ENCODE measurements around the gene CAMK2A. TPM values are rescaled to one million over a fixed set of nuclear protein-coding genes. Genes with fewer than 3 reads are reported as not detected.
A peak's percentile ranks its signal among the peaks of the same experiment; 100 is the strongest.

Gene CAMK2A
- total and polyA plus RNA-seq, 2 experiments from 2014 or later = 0.18 TPM; not detected in 1

- TF ChIP-seq ZNF331 (CRISPR knock-in tag; IDR thresholded peaks at IDR 0.05; ENCODE audit: low read depth) (no peak), CREB1 (CRISPR knock-in tag; IDR thresholded peaks at IDR 0.05; ENCODE audit: low read depth) (no peak), CTCF (conservative IDR thresholded peaks at IDR 0.05; ENCODE audit: low read depth in 2 of 2) (peak; percentile 32 to 70; a peak in 3 of 4 replicates), NANOG (IDR thresholded peaks at IDR 0.05; ENCODE audit: borderline replicate concordance) (no peak), EZH2 (IDR thresholded peaks at IDR 0.05; ENCODE audit: low read depth, unreplicated experiment) (no peak), ETS1 (IDR thresholded peaks at IDR 0.05) (no peak), ZNF114 (CRISPR knock-in tag; IDR thresholded peaks at IDR 0.05) (no peak), REST (IDR thresholded peaks at IDR 0.05; ENCODE audit: unreplicated experiment) (no peak), EZH2phosphoT487 (IDR thresholded peaks at IDR 0.05; ENCODE audit: unreplicated experiment) (no peak)
Observed at GRCh38 chr5:150302301-150303069, 12.9 kb upstream of the CAMK2A start, which contains the start of gene ARSI (continued).

GRCh38 chr5:150301901-150302300 is 12.3 kb upstream of the CAMK2A start:
- Mint-ChIP-seq H3K4me3 (peak overlapping the region; percentile 60), H3K36me3 (ENCODE audit: low read depth) (no peaks in the 10 kb centered on the region), H3K27ac (no peak overlapping the region), H3K4me1 (peaks cover 54% of the 10 kb centered on the region), H3K9me3 (no peaks in the 10 kb centered on the region), H3K27me3 (ENCODE audit: insufficient read depth, low read depth, poor library complexity) (peaks cover 16% of the 10 kb centered on the region)
- Histone ChIP-seq H3K4me3 (peak overlapping the region; percentile 66), H3K27ac (ENCODE audit: low read depth) (no peak overlapping the region), H3K79me2 (replicated peaks; ENCODE audit: insufficient read depth) (no peaks in the 10 kb centered on the region), H2AFZ (peak overlapping the region; percentile 99), H3K36me3 (ENCODE audit: insufficient read depth) (no peaks in the 10 kb centered on the region), H3K4me1 (ENCODE audit: insufficient read depth) (peaks cover 48% of the 10 kb centered on the region), H3K9me2 (ENCODE audit: insufficient read depth) (no peaks in the 10 kb centered on the region), H3F3A (replicated peaks; ENCODE audit: low read depth) (peaks cover 7% of the 10 kb centered on the region; the same call in 1 of the 2 replicates), H4K20me1 (replicated peaks; ENCODE audit: insufficient read depth) (no peaks in the 10 kb centered on the region), H3K27me3 (ENCODE audit: insufficient read depth) (peaks cover 12% of the 10 kb centered on the region), H3K4me2 (peak overlapping the region; percentile 85)
- no peak for TF ChIP-seq CTCF (conservative IDR thresholded peaks at IDR 0.05; ENCODE audit: low read depth in 2 of 2)
- TF ChIP-seq STAT1 (IDR thresholded peaks at IDR 0.05; ENCODE audit: unreplicated experiment) = no peak
- peak; percentile 22 for DNase-seq (ENCODE audit: low spot score)
- peak; percentile 1; the same call in 1 of the 3 replicates for ATAC-seq
